Naive thymus-derived CD4-positive, alpha-beta T cell (primary cell): ENCODE measurements around the gene GPR146. TPM values are rescaled to one million over a fixed set of nuclear protein-coding genes. Genes with fewer than 3 reads are reported as not detected.
"Not testable (repeated sequence)": the region's sequence is repeated elsewhere in the genome, so short reads cannot be mapped to it uniquely, and the experiment has no call there.

Experiments used
- ATAC-seq: fragments of 150-1000 bp; cut with Tn5 transposase; 2 replicates; pipeline ENCODE4 v1.10.0; 2021; ENCODE audit warnings: mild to moderate bottlenecking, moderate library complexity
- CTCF ChIA-PET: fragments of 350-600 bp; sonication (Branson Sonifier 250); formaldehyde crosslinking; loops from one replicate; lab custom pipeline; 2021; ENCODE audit warnings: antibody characterized with exemption; lab: Charles Lee
- POLR2A ChIA-PET: fragments of 350-600 bp; sonication (Branson Sonifier 250); formaldehyde crosslinking; loops from one replicate; lab custom pipeline; 2021; ENCODE audit warnings: antibody characterized with exemption, inconsistent platforms; lab: Charles Lee
- DNase-seq, 9 donors: peaks; one replicate each; pipeline versions ENCODE4 v3.0.0 to v3.0.0-alpha.2; 2020 to 2022; ENCODE audit warnings: mixed read lengths in 1 of 9
- H3K27ac ChIP-seq: one replicate; pipeline ENCODE4 v1.7.0; 2013; ENCODE audit warnings: mild to moderate bottlenecking, low read depth, low read length, moderate library complexity
- H3K27me3 ChIP-seq, 2 donors: one replicate each; pipeline ENCODE4 v1.7.0; 2013; ENCODE audit warnings: low read length in 2 of 2, mild to moderate bottlenecking in 2 of 2, moderate library complexity in 2 of 2; ENCODE audit not compliant: control insufficient read depth in 2 of 2, insufficient read depth in 2 of 2
- H3K36me3 ChIP-seq, 3 experiments: 1 replicate in 2 of 3; 2 replicates in 1 of 3; pipeline ENCODE4 v1.7.0; 2013; ENCODE audit warnings: low read length in 3 of 3, mild to moderate bottlenecking in 3 of 3, moderate library complexity in 1 of 3; ENCODE audit not compliant: insufficient read depth in 3 of 3, control insufficient read depth in 2 of 3
- H3K4me1 ChIP-seq, 2 donors: one replicate each; pipeline ENCODE4 v1.7.0; 2013; ENCODE audit warnings: low read length in 2 of 2, mild to moderate bottlenecking in 2 of 2, moderate library complexity in 1 of 2; ENCODE audit not compliant: control insufficient read depth in 2 of 2, insufficient read depth in 2 of 2
- H3K4me3 ChIP-seq: 2 replicates; pipeline ENCODE4 v1.7.0; 2013; ENCODE audit warnings: mild to moderate bottlenecking, low read length
- H3K9me3 ChIP-seq, 3 experiments: 1 replicate in 2 of 3; 2 replicates in 1 of 3; pipeline ENCODE4 v1.7.0; 2013; ENCODE audit warnings: low read length in 3 of 3; ENCODE audit not compliant: control insufficient read depth in 2 of 3
- H3K27ac Mint-ChIP-seq, 9 donors: one replicate each; pipeline ENCODE4 v1.8.0; 2020 to 2022; ENCODE audit warnings: mixed read lengths in 9 of 9, mild to moderate bottlenecking in 8 of 9, moderate library complexity in 5 of 9, inconsistent platforms in 2 of 9
- H3K27me3 Mint-ChIP-seq, 5 donors: one replicate each; pipeline ENCODE4 v1.8.0; 2021 to 2022; ENCODE audit warnings: mixed read lengths in 5 of 5, mild to moderate bottlenecking in 1 of 5
- H3K36me3 Mint-ChIP-seq, 5 donors: one replicate each; pipeline ENCODE4 v1.8.0; 2020 to 2022; ENCODE audit warnings: mixed read lengths in 5 of 5, mild to moderate bottlenecking in 3 of 5, inconsistent platforms in 1 of 5
- H3K4me1 Mint-ChIP-seq, 7 donors: one replicate each; pipeline ENCODE4 v1.8.0; 2020 to 2022; ENCODE audit warnings: mixed read lengths in 7 of 7, mild to moderate bottlenecking in 3 of 7, inconsistent platforms in 1 of 7
- H3K4me3 Mint-ChIP-seq, 10 donors: one replicate each; pipeline ENCODE4 v1.8.0; 2020 to 2022; ENCODE audit warnings: mild to moderate bottlenecking in 10 of 10, mixed read lengths in 10 of 10, moderate library complexity in 6 of 10, inconsistent platforms in 2 of 10
- H3K9me3 Mint-ChIP-seq, 11 donors: one replicate each; pipeline ENCODE4 v1.8.0; 2020 to 2022; ENCODE audit warnings: mixed read lengths in 11 of 11, mild to moderate bottlenecking in 4 of 11, inconsistent platforms in 1 of 11, moderate library complexity in 1 of 11
- intact Hi-C, 2 donors: fragments of 100-400 bp; cut with micrococcal nuclease; formaldehyde crosslinking; loops; one replicate each; pipeline ENCODE4 v1.15.1; 2023
- polyA plus RNA-seq, 2 donors: library from polyadenylated mRNA; unstranded; fragments of 300-500 nt; fragmentation: Illumina TruSeq; gene quantifications; one replicate each; pipeline ENCODE4 v1.2.3, GENCODE V29; 2021
- total RNA-seq, 6 experiments: library from RNA in 5 of 6; stranded (reverse) in 5 of 6; gene quantifications; 1 replicate in 5 of 6; 2 replicates in 1 of 6; pipeline ENCODE4 v1.2.3 and lab custom pipeline; 2021 to 2026

The GPR146 gene
- total and polyA plus RNA-seq, 7 experiments from 2014 or later, result 10.1 to 26.5 (median 15.9) TPM

GRCh38 chr7:1002445-1002844 is 41.9 kb upstream of the GPR146 start:
- H3K4me1 Mint-ChIP-seq, DNase-seq, H3K36me3 Mint-ChIP-seq, H3K27me3 ChIP-seq, H3K9me3 ChIP-seq, ATAC-seq, POLR2A ChIA-PET, H3K27ac Mint-ChIP-seq, H3K27ac ChIP-seq, H3K27me3 Mint-ChIP-seq, H3K4me3 Mint-ChIP-seq, H3K9me3 Mint-ChIP-seq, CTCF ChIA-PET, intact Hi-C loops, H3K4me1 ChIP-seq, H3K4me3 ChIP-seq: not testable (repeated sequence)
- H3K36me3 ChIP-seq, result peaks cover 0 to 26% (median 0%) of the 10 kb centered on the region in 3 experiments

- Histone ChIP-seq H3K4me3 (no peak overlapping the region), H3K27ac (no peak overlapping the region), H3K4me1 (no peaks in the 10 kb centered on the region), H3K9me3 (no peaks in the 10 kb centered on the region), H3K36me3 (peaks cover 0 to 30% (median 0%) of the 10 kb centered on the region in 3 experiments), H3K27me3 (no peaks in the 10 kb centered on the region)
- H3K9me3 Mint-ChIP-seq, result peaks cover 0 to 3% (median 0%) of the 10 kb centered on the region in 11 donors
- ATAC-seq (peak; percentile 32), DNase-seq (no peak)
- H3K36me3 Mint-ChIP-seq, result peaks cover 0 to 12% (median 2%) of the 10 kb centered on the region in 5 donors
- ChIA-PET POLR2A (interaction anchor here (0.8 kb wide), 1 partner anchor 41 kb away, joined by 3 read pairs; no protein-coding TSS in a partner anchor), CTCF (no interaction called here)
- intact Hi-C loops, result no loop called here
- H3K27me3 Mint-ChIP-seq, result no peaks in the 10 kb centered on the region
- H3K4me1 Mint-ChIP-seq, result peaks cover 0 to 5% (median 0%) of the 10 kb centered on the region in 7 donors
- H3K4me3 Mint-ChIP-seq, result no peak overlapping the region
- H3K27ac Mint-ChIP-seq, result no peak overlapping the region
Measured at GRCh38 chr7:1004018-1004852, 40.1 kb upstream of the GPR146 start.

GRCh38 chr7:1005303-1005702 is 39.0 kb upstream of the GPR146 start:
- ATAC-seq (no peak), DNase-seq (no peak)
- Mint-ChIP-seq H3K9me3 (peaks cover 0 to 3% (median 0%) of the 10 kb centered on the region in 11 donors), H3K36me3 (peaks cover 0 to 17% (median 4%) of the 10 kb centered on the region in 5 donors), H3K27me3 (no peaks in the 10 kb centered on the region), H3K4me1 (peaks cover 0 to 8% (median 0%) of the 10 kb centered on the region in 7 donors), H3K4me3 (no peak overlapping the region), H3K27ac (no peak overlapping the region)
- intact Hi-C loops, result no loop called here
- peaks cover 0 to 33% (median 0%) of the 10 kb centered on the region in 3 experiments for H3K36me3 ChIP-seq
- POLR2A ChIA-PET, result no interaction called here
- CTCF ChIA-PET, result interaction anchor here (0.6 to 1.2 kb wide), 2 partner anchors 61 to 642 kb away, joined by 3 to 4 read pairs; no protein-coding TSS in a partner anchor
- H3K27me3 ChIP-seq, result no peaks in the 10 kb centered on the region
- no peak overlapping the region for H3K27ac ChIP-seq
- no peak overlapping the region for H3K4me3 ChIP-seq
- H3K9me3 ChIP-seq, result no peaks in the 10 kb centered on the region
- no peaks in the 10 kb centered on the region for H3K4me1 ChIP-seq

- Mint-ChIP-seq H3K27me3 (no peaks in the 10 kb centered on the region), H3K4me3 (no peak overlapping the region), H3K27ac (no peak overlapping the region), H3K4me1 (peaks cover 6 to 12% (median 10%) of the 10 kb centered on the region in 7 donors), H3K9me3 (peaks cover 0 to 4% (median 0%) of the 10 kb centered on the region in 11 donors), H3K36me3 (peaks cover 0 to 14% (median 4%) of the 10 kb centered on the region in 5 donors)
- intact Hi-C loops, result no loop called here
- Histone ChIP-seq H3K27ac (no peak overlapping the region), H3K36me3 (peaks cover 0 to 33% (median 0%) of the 10 kb centered on the region in 3 experiments), H3K9me3 (no peaks in the 10 kb centered on the region), H3K4me1 (peaks cover 5 to 10% of the 10 kb centered on the region in 2 donors), H3K4me3 (no peak overlapping the region), H3K27me3 (no peaks in the 10 kb centered on the region)
- DNase-seq, result no peak
- ChIA-PET CTCF (no interaction called here), POLR2A (no interaction called here)
- no peak for ATAC-seq
Measured at GRCh38 chr7:1007901-1008300, 36.4 kb upstream of the GPR146 start.

- no peaks in the 10 kb centered on the region for H3K27me3 ChIP-seq
- Mint-ChIP-seq H3K27ac (peak overlapping the region in 1 of 9 donors; percentile 25), H3K36me3 (peaks cover 0 to 14% (median 4%) of the 10 kb centered on the region in 5 donors), H3K9me3 (peaks cover 0 to 4% (median 0%) of the 10 kb centered on the region in 11 donors), H3K4me3 (no peak overlapping the region), H3K27me3 (no peaks in the 10 kb centered on the region), H3K4me1 (peaks cover 10 to 16% (median 11%) of the 10 kb centered on the region in 7 donors)
- intact Hi-C loops, result no loop called here
- ChIA-PET POLR2A (no interaction called here), CTCF (no interaction called here)
- no peak overlapping the region for H3K4me3 ChIP-seq
- H3K9me3 ChIP-seq, result no peaks in the 10 kb centered on the region
- peaks cover 0 to 33% (median 0%) of the 10 kb centered on the region in 3 experiments for H3K36me3 ChIP-seq
- ATAC-seq, result no peak
- DNase-seq, result no peak
- no peak overlapping the region for H3K27ac ChIP-seq
- H3K4me1 ChIP-seq, result peaks cover 5 to 10% of the 10 kb centered on the region in 2 donors
Measured at GRCh38 chr7:1008733-1009363, 35.5 kb upstream of the GPR146 start.

GRCh38 chr7:1009747-1010146 is 34.6 kb upstream of the GPR146 start:
- ChIA-PET POLR2A (interaction anchor here (0.6 kb wide), 1 partner anchor 9 kb away, joined by 3 read pairs; no protein-coding TSS in a partner anchor), CTCF (no interaction called here)
- no peaks in the 10 kb centered on the region for H3K27me3 Mint-ChIP-seq
- Histone ChIP-seq H3K27me3 (no peaks in the 10 kb centered on the region), H3K9me3 (no peaks in the 10 kb centered on the region), H3K36me3 (peaks cover 0 to 33% (median 0%) of the 10 kb centered on the region in 3 experiments), H3K4me1 (peaks cover 5 to 10% of the 10 kb centered on the region in 2 donors), H3K4me3 (no peak overlapping the region), H3K27ac (no peak overlapping the region)
- no peak overlapping the region for H3K4me3 Mint-ChIP-seq
- H3K27ac Mint-ChIP-seq, result no peak overlapping the region
- no peak for DNase-seq
- H3K9me3 Mint-ChIP-seq, result peaks cover 0 to 4% (median 0%) of the 10 kb centered on the region in 11 donors
- peaks cover 10 to 21% (median 15%) of the 10 kb centered on the region in 7 donors for H3K4me1 Mint-ChIP-seq
- ATAC-seq, result no peak
- intact Hi-C loops, result no loop called here
- H3K36me3 Mint-ChIP-seq, result peaks cover 0 to 14% (median 4%) of the 10 kb centered on the region in 5 donors
